Stimulated activated CD8-positive, alpha-beta memory T cell treated with anti-CD3 and anti-CD28 coated beads, Interleukin-4, amount 100 ng/mL, for 48 hours (primary cell): ENCODE results near the gene GOLGB1.
A peak's percentile ranks its signal among the peaks of the same experiment; 100 is the strongest.
"Not testable (repeated sequence)": the region's sequence is repeated elsewhere in the genome, so short reads cannot be mapped to it uniquely, and the experiment has no call there.

Experiments
- DNase-seq: peaks from one replicate; pipeline ENCODE4 v3.0.0-alpha.2; 2020

The GOLGB1 gene, protein sequence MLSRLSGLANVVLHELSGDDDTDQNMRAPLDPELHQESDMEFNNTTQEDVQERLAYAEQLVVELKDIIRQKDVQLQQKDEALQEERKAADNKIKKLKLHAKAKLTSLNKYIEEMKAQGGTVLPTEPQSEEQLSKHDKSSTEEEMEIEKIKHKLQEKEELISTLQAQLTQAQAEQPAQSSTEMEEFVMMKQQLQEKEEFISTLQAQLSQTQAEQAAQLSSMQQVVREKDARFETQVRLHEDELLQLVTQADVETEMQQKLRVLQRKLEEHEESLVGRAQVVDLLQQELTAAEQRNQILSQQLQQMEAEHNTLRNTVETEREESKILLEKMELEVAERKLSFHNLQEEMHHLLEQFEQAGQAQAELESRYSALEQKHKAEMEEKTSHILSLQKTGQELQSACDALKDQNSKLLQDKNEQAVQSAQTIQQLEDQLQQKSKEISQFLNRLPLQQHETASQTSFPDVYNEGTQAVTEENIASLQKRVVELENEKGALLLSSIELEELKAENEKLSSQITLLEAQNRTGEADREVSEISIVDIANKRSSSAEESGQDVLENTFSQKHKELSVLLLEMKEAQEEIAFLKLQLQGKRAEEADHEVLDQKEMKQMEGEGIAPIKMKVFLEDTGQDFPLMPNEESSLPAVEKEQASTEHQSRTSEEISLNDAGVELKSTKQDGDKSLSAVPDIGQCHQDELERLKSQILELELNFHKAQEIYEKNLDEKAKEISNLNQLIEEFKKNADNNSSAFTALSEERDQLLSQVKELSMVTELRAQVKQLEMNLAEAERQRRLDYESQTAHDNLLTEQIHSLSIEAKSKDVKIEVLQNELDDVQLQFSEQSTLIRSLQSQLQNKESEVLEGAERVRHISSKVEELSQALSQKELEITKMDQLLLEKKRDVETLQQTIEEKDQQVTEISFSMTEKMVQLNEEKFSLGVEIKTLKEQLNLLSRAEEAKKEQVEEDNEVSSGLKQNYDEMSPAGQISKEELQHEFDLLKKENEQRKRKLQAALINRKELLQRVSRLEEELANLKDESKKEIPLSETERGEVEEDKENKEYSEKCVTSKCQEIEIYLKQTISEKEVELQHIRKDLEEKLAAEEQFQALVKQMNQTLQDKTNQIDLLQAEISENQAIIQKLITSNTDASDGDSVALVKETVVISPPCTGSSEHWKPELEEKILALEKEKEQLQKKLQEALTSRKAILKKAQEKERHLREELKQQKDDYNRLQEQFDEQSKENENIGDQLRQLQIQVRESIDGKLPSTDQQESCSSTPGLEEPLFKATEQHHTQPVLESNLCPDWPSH (N-terminal part only)

DNA sequence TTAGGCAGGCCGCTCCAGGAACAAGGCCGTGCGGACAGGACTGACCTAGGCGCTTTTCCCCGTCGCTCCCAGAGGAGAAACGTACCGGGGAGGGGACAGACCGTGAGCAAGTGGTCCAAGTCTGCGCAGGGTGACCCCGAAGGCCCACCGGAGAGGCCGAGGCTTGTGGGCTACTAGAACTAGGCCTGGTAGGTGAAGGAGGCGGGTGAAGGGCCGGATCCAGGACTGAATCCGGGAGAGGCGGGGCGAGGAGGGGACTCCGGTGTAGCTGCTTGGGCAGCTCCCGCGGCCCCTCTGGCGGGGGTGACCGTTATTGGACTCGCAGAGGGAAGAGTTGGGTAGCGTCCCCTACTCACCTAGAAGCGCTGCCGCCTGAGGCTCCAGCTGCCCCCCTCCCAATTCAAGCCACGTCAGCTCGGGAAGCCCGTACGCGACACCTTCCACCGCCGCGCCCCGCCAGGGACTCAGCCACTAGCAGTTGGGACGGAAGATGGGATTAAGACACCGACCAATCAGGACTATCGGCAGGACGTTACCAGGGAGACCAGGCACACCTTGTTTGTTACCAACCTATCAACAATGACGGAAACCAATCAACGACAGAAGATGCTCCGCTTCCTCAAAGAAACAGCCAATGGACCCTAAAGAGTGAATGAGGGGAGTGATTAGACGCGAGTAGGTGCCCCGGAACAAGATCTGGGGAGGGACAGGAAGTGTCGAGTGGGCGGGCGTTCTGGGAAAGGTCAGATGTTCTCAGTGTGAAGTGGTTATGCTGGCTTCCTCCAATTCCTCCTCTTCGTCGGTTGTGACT, at the start of gene GOLGB1:
Gene GOLGB1 (minus strand): TSS at position 466 of the 811 bp plus-strand sequence. CDS start 18,770 bp downstream, outside the sequence.
- DNase-seq = peak; percentile 93

DNA sequence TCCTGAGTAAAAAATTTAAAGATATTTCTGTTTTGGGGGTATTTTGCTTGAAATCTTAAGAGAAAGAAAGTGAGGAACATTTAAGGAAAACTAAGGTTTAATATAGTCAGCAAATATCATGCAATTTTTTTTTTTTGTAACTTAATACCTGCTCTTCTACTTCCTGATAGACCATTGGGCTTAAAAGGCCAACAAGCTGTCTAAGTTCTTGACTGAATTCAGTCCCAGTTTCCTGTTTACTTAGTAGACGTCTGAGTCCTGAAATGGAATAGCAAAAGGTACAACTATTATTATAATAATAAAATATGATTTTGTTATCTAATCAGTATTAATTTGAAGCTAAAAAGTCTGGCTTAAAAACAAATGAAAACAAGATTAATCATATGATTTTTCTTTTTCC, 47.4 kb upstream of the GOLGB1 start:
- DNase-seq = no peak

DNA sequence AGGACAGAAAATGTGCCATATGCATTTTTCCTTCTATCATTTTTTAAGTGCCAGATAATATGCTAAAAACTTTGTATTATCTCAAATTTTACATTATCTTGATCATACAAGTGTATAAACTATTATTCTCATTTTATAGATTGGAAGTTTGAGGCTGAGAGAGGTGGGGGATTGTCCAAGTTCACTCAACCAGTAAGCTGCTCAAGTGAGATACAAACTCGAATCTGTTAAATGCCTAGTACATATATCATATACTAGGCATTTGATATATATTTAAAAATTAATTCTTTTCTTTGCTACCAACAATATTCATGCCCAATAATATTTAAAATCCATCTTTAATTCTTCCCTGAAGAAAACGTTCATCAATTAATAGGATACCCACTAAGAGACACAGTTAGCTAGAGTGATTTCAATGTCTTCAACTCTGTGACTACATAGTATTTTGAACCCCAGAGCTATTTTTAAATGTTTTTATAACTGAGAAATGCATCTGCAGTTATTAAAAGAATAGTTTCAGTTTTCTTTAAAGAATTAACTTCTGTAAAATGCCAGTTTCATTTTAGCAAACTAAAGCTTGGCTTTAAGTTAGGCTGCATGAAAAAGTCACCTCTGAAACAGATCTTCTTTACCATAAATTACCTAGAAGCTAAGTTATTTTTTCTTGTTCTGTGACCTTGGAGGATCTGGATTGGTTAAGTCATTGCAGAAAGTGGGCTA, 44.9 kb upstream of the GOLGB1 start:
- no peak for DNase-seq

DNA sequence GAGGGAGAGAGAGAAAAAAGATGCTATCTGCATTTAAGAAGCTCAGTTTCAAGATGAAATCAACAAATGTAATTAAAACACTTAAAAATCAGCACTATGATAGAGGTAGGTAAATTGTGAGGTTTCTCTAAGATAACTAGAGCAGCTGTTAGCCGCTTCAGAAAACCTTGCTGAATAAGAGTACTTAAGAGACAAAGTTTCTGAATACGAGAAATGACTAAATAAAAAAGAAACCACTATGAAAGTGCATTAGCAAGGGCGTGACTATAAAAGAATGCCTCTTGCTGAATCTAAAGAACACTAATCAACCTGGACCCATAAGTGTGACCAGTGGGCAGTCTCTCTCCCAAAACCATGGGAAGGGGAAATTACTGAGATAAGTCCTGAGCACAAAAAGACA, 43.5 kb upstream of the GOLGB1 start:
- DNase-seq = no peak

DNA sequence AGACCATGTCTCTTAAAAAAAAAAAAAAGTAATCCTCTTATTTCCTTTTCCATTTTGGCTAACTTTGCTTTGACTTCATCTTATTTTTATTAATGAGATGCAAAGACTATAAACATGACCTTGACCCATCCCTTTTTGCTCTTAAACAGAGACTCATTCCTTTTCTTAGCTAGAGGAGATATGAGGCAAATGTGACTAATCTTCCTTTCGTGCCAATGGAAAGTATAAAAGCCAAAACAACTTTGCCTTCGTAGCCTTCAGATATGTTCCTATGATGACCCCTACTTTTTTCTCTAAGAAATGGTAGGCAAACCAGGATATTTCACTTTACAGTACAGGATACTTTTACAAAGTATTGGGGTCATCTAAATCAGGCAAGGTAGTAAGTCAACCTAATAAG, 36.9 kb upstream of the GOLGB1 start:
- DNase-seq = no peak

DNA sequence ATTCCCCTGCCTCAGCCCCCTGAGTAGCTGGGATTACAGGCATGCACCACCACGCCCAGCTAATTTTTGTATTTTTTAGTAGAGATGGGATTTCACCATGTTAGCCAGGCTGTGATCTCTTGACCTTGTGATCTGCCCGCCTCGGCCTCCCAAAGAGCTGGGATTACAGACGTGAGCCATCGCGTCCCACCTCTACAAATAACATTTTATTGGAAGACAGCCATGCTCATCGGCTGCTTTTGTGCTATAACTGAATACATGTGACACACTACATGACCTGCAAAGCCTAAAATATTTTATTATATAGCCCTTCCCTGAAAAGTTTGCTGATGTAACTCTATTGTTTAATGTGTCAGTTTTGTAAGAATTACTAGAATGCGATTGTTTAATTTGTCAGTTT, 33.2 kb upstream of the GOLGB1 start:
- DNase-seq = not testable (repeated sequence)

DNA sequence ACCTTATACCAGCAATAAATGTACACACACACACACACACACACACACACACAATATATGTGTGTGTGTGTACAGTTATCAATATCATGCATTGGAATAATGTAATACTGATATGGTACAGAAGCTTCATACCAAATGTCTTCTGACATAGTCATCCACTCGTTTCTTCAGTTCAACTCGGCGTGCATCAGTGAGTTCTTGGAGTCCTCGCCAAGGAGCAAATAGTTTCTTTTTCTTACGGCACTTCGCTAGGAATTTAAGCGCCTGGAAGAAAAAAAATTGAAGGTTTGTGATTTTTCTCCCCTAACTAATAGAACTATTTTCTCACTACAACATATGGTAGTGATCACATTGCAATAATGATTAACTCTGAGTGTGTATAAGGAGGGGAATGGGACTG, 32.1 kb upstream of the GOLGB1 start:
- DNase-seq = no peak

DNA sequence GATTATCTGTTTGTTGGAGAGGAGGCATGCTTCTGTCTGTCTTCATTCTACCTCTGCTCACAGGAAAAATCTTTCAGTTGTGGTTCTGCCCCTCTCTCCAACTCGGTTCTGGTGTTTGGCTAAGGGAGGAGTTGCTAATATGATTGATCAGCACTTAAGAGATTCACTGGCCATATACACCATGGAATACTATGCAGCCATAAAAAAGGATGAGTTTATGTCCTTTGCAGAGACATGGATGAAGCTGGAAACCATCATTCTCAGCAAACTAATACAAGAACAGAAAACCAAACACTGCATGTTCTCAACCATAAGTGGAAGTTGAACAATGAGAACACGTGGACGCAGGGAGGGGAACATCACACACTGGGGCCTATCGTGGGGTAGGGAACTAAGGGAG, 25.6 kb upstream of the GOLGB1 start:
- DNase-seq = not testable (repeated sequence)

DNA sequence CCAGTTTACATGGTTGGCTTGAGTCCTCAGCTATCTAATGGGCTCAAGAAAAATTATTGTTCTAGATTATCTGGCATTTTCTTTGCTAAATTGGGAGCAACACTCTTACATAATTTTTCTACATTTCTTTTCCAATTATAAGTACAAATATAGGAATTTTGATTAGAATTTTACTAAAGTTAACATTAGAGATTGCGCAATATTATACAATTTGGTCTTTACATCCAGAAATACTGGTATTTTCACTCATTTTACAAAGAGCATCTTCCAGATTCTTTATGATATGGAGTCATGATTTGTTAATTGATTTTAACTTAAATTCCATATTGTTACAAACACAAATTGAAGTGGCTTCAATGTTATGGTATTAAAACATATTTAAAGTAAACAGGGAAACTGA, 19.7 kb upstream of the GOLGB1 start:
- no peak for DNase-seq

DNA sequence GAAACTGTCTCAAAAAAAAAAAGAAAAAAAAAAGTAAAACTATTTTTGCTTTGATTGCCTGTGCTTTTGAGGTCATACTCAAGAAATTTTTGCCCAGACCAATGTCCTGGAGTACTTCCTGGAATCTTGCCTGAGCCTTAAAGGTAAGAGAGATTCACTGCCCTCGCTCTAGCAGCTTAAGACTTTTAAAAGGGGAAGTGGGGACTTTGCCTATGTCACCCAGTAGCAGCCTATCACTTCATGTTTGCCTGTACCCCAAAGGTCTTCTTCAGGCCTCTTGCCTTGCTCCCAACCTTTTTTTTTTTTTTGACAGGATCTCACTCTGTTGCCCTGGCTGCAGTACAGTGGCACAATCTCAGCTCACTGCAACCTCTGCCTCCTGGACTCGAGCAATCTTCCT, 18.9 kb upstream of the GOLGB1 start:
- DNase-seq = no peak

DNA sequence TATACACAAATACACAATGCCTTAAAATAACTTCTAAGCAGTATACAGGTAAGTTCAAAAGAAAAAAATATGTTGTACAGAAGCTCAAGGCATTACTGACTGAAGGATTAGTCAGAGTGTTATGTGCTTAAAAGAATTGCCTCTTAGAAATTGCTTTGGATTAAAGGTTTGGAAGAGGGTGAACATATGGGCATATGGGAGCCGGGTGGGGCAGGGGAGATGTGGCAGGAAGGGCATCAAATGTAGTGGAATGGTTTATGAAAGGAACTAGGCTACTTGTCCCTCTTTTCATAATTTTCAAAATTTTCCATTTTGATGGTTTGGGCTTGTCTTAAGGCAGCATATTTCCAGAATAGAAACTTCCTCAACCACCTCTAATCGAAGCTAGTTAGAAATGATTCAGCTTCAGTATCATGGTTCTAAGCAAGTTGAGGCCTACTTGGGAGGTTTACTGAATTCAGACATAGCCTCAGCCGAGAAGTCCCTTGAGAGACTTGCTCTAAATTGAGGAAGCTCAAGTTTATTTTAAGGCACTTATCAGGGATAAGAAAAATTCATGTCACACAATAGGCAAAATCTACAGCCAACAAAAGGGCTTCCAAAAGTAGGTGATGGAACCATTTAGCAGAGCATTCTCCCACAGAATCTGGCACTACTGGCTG, 10.1 kb upstream of the GOLGB1 start:
- DNase-seq = no peak

DNA sequence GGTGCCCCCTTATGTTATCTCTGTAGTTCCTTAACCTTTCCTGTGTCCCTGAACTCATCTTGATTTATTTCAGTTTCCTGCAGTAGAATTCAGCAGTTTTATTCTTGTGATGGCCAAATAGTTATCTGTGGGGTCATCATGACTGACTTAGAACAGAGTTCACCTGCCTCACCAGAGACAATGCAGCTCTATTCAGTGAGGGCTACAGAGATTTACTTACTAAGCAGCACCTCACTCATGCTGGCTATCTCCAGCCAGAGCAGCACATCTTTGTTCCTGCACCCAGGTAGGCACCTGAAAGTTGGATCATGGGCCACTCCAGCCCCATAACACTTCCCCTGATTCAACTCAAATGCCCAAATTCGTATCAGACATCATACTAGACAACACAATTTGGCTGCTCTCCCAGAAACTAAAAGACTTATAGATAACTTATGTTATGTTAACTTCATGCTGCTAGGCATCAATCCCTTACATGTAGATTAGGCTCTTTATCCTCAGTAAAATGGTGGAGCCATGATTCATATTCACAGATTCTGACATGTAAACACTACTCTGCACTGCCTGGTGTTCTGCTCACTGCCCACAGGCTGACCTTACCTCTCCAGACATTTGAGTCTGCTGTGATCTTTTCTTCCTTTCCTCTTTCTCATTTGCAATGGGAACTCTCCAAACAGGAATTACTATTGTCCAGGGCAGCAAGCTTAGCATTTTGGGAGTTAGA, 9.3 kb upstream of the GOLGB1 start:
- no peak for DNase-seq

DNA sequence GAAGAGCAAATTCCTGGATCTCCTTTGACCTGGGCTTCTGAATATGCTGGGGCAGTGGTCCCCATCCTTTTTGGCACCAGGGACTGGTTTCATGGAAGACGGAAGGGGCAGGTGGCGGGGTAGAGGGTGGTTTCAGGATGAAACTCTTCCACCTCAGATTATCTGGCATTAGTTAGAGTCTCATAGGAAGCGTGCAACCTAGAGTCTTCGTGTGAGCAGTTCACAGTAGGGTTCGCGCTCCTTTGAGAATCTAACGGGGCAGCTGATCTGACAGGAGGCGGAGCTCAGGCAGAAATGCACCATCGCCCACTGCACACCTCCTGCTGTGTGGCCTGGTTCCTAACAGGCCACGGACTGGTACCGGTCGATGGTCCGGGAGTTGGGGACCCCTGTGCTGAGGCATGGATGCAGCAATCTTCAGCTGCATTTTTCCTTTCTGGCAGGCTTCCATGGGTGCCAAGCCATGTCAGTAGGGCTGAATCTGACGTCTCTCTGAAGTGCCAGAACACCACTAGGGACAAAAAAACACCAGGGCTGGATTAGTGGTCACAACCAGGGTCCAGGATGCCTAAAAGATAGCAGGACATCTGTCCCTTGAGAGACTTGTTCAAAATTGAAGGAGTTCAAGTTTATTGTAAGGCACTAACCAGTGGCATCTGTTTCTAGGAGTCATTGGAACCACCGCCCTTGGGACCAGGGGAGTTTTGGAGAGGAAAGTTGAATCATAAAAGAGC, 8.4 kb upstream of the GOLGB1 start:
- DNase-seq = no peak

DNA sequence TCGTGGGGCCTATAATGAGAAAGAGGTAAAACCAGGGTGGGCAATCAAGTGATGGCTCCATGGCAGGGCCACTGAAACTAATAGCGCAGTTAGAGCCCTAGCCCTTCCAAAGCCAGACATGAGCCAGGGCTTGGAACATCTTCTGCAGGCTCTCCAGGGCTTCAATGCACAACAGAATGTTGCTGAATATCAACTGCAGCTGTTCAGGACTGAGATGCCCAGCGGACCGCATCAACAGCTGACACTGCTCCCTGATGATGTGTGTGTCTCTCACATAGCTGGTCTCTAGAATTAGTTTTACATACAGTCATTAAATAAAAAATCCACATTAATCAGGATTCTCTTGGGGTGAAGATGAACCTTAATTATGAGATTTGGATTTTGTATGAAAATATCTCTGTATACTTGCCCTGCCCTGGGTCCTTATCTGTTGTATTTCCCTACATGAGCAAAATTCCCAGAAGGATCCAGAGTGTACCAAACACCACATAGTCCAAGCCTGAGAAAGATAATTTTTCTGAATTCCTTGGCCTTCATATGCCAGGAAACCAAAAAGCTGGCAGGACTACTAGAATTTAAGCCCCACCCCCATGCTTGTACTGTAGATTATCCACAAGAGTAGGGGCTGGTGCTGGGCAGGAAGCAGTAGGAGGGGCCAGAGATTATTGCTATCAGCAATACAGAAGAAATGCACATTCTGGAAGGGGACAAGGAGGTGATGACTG, 7.7 kb upstream of the GOLGB1 start:
- DNase-seq = no peak

DNA sequence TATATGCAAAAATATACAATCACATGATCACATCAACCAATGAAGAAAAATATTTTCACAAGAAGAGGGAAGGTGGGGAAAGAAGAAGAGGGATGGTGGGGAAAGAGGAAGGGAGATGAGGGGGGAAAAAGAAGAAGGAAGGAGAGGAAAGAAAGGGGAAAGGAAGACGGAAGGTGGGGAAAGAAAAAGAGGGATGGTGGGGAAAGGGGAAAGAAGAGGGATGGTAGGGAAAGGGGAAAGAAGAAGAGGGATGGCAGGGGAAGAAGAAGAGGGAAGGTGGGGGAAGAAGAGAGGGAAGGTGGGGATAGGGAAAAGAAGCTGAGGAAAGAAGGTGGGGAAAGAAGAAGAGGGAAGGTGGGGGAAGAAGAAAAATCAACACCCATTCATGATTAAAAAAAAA, 3.2 kb upstream of the GOLGB1 start:
- DNase-seq = no peak

DNA sequence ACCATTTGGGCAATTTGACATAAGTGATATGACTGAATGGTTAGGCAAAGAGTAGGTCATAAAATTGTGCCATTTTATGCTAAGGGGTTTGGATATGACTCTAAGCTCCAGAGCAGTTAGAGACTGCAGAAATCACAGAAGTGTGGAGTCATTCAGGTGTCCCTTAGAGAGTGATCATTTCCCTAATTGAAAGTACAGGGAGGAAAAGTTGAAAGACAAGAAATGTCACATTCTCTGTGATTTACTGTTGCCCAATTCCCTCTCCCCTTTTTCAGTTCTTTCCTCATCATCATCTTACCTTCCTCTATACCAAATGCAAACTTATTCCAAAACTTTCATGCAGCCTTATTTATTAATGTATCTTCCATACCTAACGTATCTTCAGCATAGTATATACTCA, 2.7 kb upstream of the GOLGB1 start:
- no peak for DNase-seq

DNA sequence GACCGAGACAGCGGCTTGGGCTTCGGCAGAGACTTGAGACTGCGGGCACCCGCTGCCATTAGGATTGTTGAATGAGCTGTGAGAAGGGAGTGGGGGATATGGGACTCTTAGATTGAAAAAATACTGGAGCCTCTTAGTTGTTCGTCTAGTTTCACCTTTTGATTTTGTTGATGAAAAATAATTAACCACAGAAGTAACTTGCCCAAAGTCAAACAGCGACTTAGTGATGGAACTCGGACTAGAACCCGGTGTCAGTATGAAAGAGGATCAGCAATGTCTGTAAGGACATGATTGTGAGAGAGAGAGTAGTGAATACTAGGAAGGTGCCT, 510 bp upstream of the GOLGB1 start:
- DNase-seq = no peak

DNA sequence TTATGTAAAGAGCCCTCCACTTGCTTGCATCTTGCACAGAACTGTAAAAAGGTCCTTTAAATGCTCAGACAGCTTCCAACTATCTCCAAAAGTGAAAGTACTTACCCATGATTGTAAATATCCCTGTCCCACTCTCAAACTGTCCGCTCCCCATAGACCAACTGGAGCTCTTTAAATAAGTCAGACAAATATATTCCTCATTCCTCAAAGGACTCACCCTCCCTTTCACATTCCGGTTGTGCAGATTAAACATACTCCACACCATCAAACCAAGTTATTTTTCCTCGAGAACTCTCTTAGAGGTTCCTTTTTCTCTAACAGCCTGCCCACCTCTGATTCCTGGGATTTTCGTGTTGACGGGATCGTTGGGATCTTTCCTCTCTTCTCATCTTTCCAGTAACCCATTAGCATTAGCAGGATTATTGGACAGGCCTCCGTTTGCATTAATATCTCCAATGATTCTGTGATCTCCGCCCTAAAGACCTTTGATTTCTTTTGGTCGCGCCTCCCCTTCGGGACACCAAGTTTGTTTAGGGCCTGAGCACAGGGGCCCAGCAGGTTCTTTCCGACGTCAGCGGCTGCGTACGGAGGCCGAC, 763 bp downstream of the GOLGB1 start:
- DNase-seq = no peak

DNA sequence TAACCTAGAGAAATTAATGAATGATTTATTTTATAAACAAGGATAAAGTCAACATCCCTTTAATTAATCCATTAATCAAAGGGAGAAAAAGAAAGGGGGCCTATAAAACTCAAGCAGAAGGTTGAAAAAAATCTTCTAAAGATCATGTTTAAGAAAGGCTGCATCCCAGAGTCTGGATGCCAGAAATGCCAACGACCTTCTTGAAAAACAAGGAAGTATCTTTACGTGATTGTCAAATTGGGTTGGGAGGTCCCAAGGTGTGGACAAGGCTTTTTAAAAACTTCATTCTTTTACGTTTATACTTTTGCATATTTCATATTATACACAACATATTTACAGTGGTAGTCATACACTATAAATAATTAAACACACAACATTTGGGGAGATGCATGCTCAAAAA, 1.6 kb downstream of the GOLGB1 start:
- DNase-seq = no peak
